Measurements from ENCODE around the gene HMBS.

The HMBS gene

GRCh38 chr11:119048644-119049043 lies 36.0 kb upstream of the HMBS start:
- Histone ChIP-seq H3K36me3 (replicated peaks in 1 of 2; ENCODE audit: control insufficient read depth in 2 of 2, insufficient read depth in 2 of 2, low read length in 2 of 2) (peaks cover 70 to 93% of the 10 kb centered on the region in 2 donors), H3K79me1 (ENCODE audit: low read depth, low read length) (peaks cover 4% of the 10 kb centered on the region), H3K4me2 (ENCODE audit: insufficient read depth, low read length, poor library complexity, severe bottlenecking) (no peak overlapping the region), H2BK5ac (ENCODE audit: low read length) (no peak overlapping the region), H3K18ac (ENCODE audit: low read length) (no peak overlapping the region), H2BK120ac (ENCODE audit: low read depth, low read length) (no peak overlapping the region), H3K9me3 (replicated peaks in 1 of 2; ENCODE audit: control insufficient read depth in 2 of 2, insufficient read depth in 1 of 2, low read depth in 1 of 2, low read length in 2 of 2) (no peaks in the 10 kb centered on the region), H3K23ac (ENCODE audit: low read depth, low read length, poor library complexity) (no peak overlapping the region), H3K4ac (ENCODE audit: low read length) (no peak overlapping the region), H3K14ac (ENCODE audit: low read length) (no peak overlapping the region), H4K8ac (ENCODE audit: low read depth, low read length) (no peak overlapping the region), H2BK15ac (ENCODE audit: low read length) (no peak overlapping the region), H2AFZ (ENCODE audit: low read length) (no peak overlapping the region), H3K27me3 (ENCODE audit: control insufficient read depth in 3 of 3, insufficient read depth in 3 of 3, low read depth in 1 of 3, low read length in 3 of 3) (no peaks in the 10 kb centered on the region), H3K4me1 (ENCODE audit: control insufficient read depth in 2 of 2, insufficient read depth in 1 of 2, low read depth in 1 of 2, low read length in 2 of 2) (no peaks in the 10 kb centered on the region), H2BK12ac (ENCODE audit: low read length) (no peak overlapping the region), H3K9ac (ENCODE audit: low read depth, low read length, poor library complexity) (no peak overlapping the region), H4K91ac (ENCODE audit: low read depth, low read length, poor library complexity) (no peak overlapping the region), H3K27ac (replicated peaks; ENCODE audit: low read length) (no peak overlapping the region), H3K4me3 (ENCODE audit: low read length in 2 of 2) (no peak overlapping the region), H2AK5ac (ENCODE audit: low read depth, low read length) (no peak overlapping the region)
- WGBS, 2 donors (ENCODE audit: extremely low coverage in 2 of 2, insufficient read length in 2 of 2, insufficient replicate concordance in 1 of 2): no CpG with 5 or more reads among the region's 9 CpGs
- DNase-seq (ENCODE audit: low spot score): no peak

- no CpG with 5 or more reads among the region's 7 CpGs for WGBS, 2 donors (ENCODE audit: extremely low coverage in 2 of 2, insufficient read length in 2 of 2, insufficient replicate concordance in 1 of 2)
- H3K36me3 ChIP-seq (replicated peaks in 1 of 2; ENCODE audit: control insufficient read depth in 2 of 2, insufficient read depth in 2 of 2, low read length in 2 of 2): peaks cover 74 to 98% of the 10 kb centered on the region in 2 donors
These were observed 35.6 kb upstream of the HMBS start for GRCh38 chr11:119049081-119049480.

GRCh38 chr11:119051440-119052162 lies 33.1 kb upstream of the HMBS start:
- no peak for DNase-seq (ENCODE audit: low spot score)
- Histone ChIP-seq H3K23ac (ENCODE audit: low read depth, low read length, poor library complexity) (peak overlapping the region; percentile 26), H3K9ac (ENCODE audit: low read depth, low read length, poor library complexity) (no peak overlapping the region), H3K27ac (replicated peaks; ENCODE audit: low read length) (no peak overlapping the region), H4K8ac (ENCODE audit: low read depth, low read length) (peak overlapping the region; percentile 26), H2AFZ (ENCODE audit: low read length) (no peak overlapping the region), H3K36me3 (replicated peaks in 1 of 2; ENCODE audit: control insufficient read depth in 2 of 2, insufficient read depth in 2 of 2, low read length in 2 of 2) (peaks cover 74 to 91% of the 10 kb centered on the region in 2 donors), H3K4me2 (ENCODE audit: insufficient read depth, low read length, poor library complexity, severe bottlenecking) (no peak overlapping the region), H2BK12ac (ENCODE audit: low read length) (no peak overlapping the region), H2AK5ac (ENCODE audit: low read depth, low read length) (no peak overlapping the region), H2BK15ac (ENCODE audit: low read length) (no peak overlapping the region), H2BK5ac (ENCODE audit: low read length) (no peak overlapping the region), H3K4ac (ENCODE audit: low read length) (no peak overlapping the region), H3K9me3 (replicated peaks in 1 of 2; ENCODE audit: control insufficient read depth in 2 of 2, insufficient read depth in 1 of 2, low read depth in 1 of 2, low read length in 2 of 2) (no peaks in the 10 kb centered on the region), H4K91ac (ENCODE audit: low read depth, low read length, poor library complexity) (no peak overlapping the region), H3K4me3 (ENCODE audit: low read length in 2 of 2) (peak overlapping the region in 1 of 2 donors; percentile 26), H3K27me3 (ENCODE audit: control insufficient read depth in 3 of 3, insufficient read depth in 3 of 3, low read depth in 1 of 3, low read length in 3 of 3) (no peaks in the 10 kb centered on the region), H3K18ac (ENCODE audit: low read length) (no peak overlapping the region), H3K4me1 (ENCODE audit: control insufficient read depth in 2 of 2, insufficient read depth in 1 of 2, low read depth in 1 of 2, low read length in 2 of 2) (peaks cover 2 to 5% of the 10 kb centered on the region in 2 donors), H3K79me1 (ENCODE audit: low read depth, low read length) (peaks cover 27% of the 10 kb centered on the region), H3K14ac (ENCODE audit: low read length) (no peak overlapping the region), H2BK120ac (ENCODE audit: low read depth, low read length) (no peak overlapping the region)
- WGBS, 2 donors (ENCODE audit: extremely low coverage in 2 of 2, insufficient read length in 2 of 2, insufficient replicate concordance in 1 of 2): no CpG with 5 or more reads among the region's 17 CpGs

More at GRCh38 chr11:119049081-119049480, 35.6 kb upstream of the HMBS start:
- Histone ChIP-seq H4K91ac (ENCODE audit: low read depth, low read length, poor library complexity) (no peak overlapping the region), H3K27me3 (ENCODE audit: control insufficient read depth in 3 of 3, insufficient read depth in 3 of 3, low read depth in 1 of 3, low read length in 3 of 3) (no peaks in the 10 kb centered on the region), H3K9me3 (replicated peaks in 1 of 2; ENCODE audit: control insufficient read depth in 2 of 2, insufficient read depth in 1 of 2, low read depth in 1 of 2, low read length in 2 of 2) (no peaks in the 10 kb centered on the region), H3K4me3 (ENCODE audit: low read length in 2 of 2) (no peak overlapping the region), H2AFZ (ENCODE audit: low read length) (no peak overlapping the region), H2BK5ac (ENCODE audit: low read length) (no peak overlapping the region), H3K27ac (replicated peaks; ENCODE audit: low read length) (no peak overlapping the region), H3K9ac (ENCODE audit: low read depth, low read length, poor library complexity) (no peak overlapping the region), H2BK120ac (ENCODE audit: low read depth, low read length) (no peak overlapping the region), H2BK15ac (ENCODE audit: low read length) (no peak overlapping the region), H2BK12ac (ENCODE audit: low read length) (no peak overlapping the region), H3K4me2 (ENCODE audit: insufficient read depth, low read length, poor library complexity, severe bottlenecking) (no peak overlapping the region), H3K18ac (ENCODE audit: low read length) (no peak overlapping the region), H3K4me1 (ENCODE audit: control insufficient read depth in 2 of 2, insufficient read depth in 1 of 2, low read depth in 1 of 2, low read length in 2 of 2) (no peaks in the 10 kb centered on the region), H3K4ac (ENCODE audit: low read length) (no peak overlapping the region), H3K14ac (ENCODE audit: low read length) (no peak overlapping the region), H3K23ac (ENCODE audit: low read depth, low read length, poor library complexity) (no peak overlapping the region), H3K79me1 (ENCODE audit: low read depth, low read length) (peaks cover 6% of the 10 kb centered on the region), H4K8ac (ENCODE audit: low read depth, low read length) (no peak overlapping the region), H2AK5ac (ENCODE audit: low read depth, low read length) (no peak overlapping the region)
- no peak for DNase-seq (ENCODE audit: low spot score)

GRCh38 chr11:119052163-119052814 lies 32.4 kb upstream of the HMBS start:
- no peak overlapping the region for H4K91ac ChIP-seq (ENCODE audit: low read depth, low read length, poor library complexity)
- no peak overlapping the region for H3K14ac ChIP-seq (ENCODE audit: low read length)
- WGBS, 2 donors (ENCODE audit: extremely low coverage in 2 of 2, insufficient read length in 2 of 2, insufficient replicate concordance in 1 of 2): no CpG with 5 or more reads among the region's 23 CpGs

More at GRCh38 chr11:119052163-119052814, 32.4 kb upstream of the HMBS start:
- Histone ChIP-seq H2BK5ac (ENCODE audit: low read length) (no peak overlapping the region), H2AK5ac (ENCODE audit: low read depth, low read length) (no peak overlapping the region), H3K4me2 (ENCODE audit: insufficient read depth, low read length, poor library complexity, severe bottlenecking) (no peak overlapping the region), H2BK15ac (ENCODE audit: low read length) (no peak overlapping the region), H3K9ac (ENCODE audit: low read depth, low read length, poor library complexity) (peak overlapping the region; percentile 27), H3K27me3 (ENCODE audit: control insufficient read depth in 3 of 3, insufficient read depth in 3 of 3, low read depth in 1 of 3, low read length in 3 of 3) (no peaks in the 10 kb centered on the region), H3K4me3 (ENCODE audit: low read length in 2 of 2) (peak overlapping the region in 1 of 2 donors; percentile 26), H3K4me1 (ENCODE audit: control insufficient read depth in 2 of 2, insufficient read depth in 1 of 2, low read depth in 1 of 2, low read length in 2 of 2) (peaks cover 2 to 5% of the 10 kb centered on the region in 2 donors), H3K4ac (ENCODE audit: low read length) (no peak overlapping the region), H3K23ac (ENCODE audit: low read depth, low read length, poor library complexity) (no peak overlapping the region), H3K9me3 (replicated peaks in 1 of 2; ENCODE audit: control insufficient read depth in 2 of 2, insufficient read depth in 1 of 2, low read depth in 1 of 2, low read length in 2 of 2) (no peaks in the 10 kb centered on the region), H4K8ac (ENCODE audit: low read depth, low read length) (peak overlapping the region; percentile 26), H3K18ac (ENCODE audit: low read length) (no peak overlapping the region), H2BK120ac (ENCODE audit: low read depth, low read length) (no peak overlapping the region), H2AFZ (ENCODE audit: low read length) (no peak overlapping the region), H2BK12ac (ENCODE audit: low read length) (no peak overlapping the region), H3K36me3 (replicated peaks in 1 of 2; ENCODE audit: control insufficient read depth in 2 of 2, insufficient read depth in 2 of 2, low read length in 2 of 2) (peaks cover 70 to 84% of the 10 kb centered on the region in 2 donors), H3K79me1 (ENCODE audit: low read depth, low read length) (peaks cover 30% of the 10 kb centered on the region), H3K27ac (replicated peaks; ENCODE audit: low read length) (no peak overlapping the region)
- no peak for DNase-seq (ENCODE audit: low spot score)
